Neural progenitor cell (in vitro differentiated cells): ENCODE results near the gene MRAS. TPM values are rescaled to one million over a fixed set of nuclear protein-coding genes. Genes with fewer than 3 reads are reported as not detected.

Source experiments
- total RNA-seq: library from RNA; depleted of rRNA; stranded (reverse); fragments of >200 nt; gene quantifications from 2 replicates; pipeline ENCODE4 v1.2.3, GENCODE V29; 2015; ENCODE audit warnings: low replicate concordance

MRAS gene
- total RNA-seq, 1 donor from 2014 or later, result 17.2 TPM

Other genes starting within 250 kb of the MRAS start
- 10.4 and 38.4 TPM in 2 replicates for gene DZIP1L, start 233.0 kb upstream of the MRAS start, total RNA-seq
- not detected in 2 replicates for gene A4GNT, start 216.2 kb upstream of the MRAS start, total RNA-seq
- gene DBR1, start 173.7 kb upstream of the MRAS start, total RNA-seq, result 20.2 and 32.1 TPM in 2 replicates
- 61.9 and 80.3 TPM in 2 replicates for gene ARMC8, start 161.3 kb upstream of the MRAS start, total RNA-seq
- gene NME9, start 18.7 kb upstream of the MRAS start, total RNA-seq, result 1.1 and 2.2 TPM in 2 replicates
- gene ESYT3, start 86.0 kb downstream of the MRAS start, total RNA-seq, result 0.59 and 1.4 TPM in 2 replicates
- gene CEP70, start 245.7 kb downstream of the MRAS start, total RNA-seq, result 59.8 and 101 TPM in 2 replicates